T-helper 1 cell treated with Interleukin-12 subunit alpha and Interleukin-12 subunit beta and Interleukin-4 antibody, amounts not matched to agents 30 μg/mL and 1 μg/mL, for 36 hours (primary cell): ENCODE data around the gene MAP3K20.
A peak's percentile ranks its signal among the peaks of the same experiment; 100 is the strongest.

ENCODE experiments used
- H3K27ac Mint-ChIP-seq: one replicate; pipeline ENCODE4 v1.8.0; 2021; ENCODE audit warnings: mild to moderate bottlenecking, mixed read lengths
- H3K27me3 Mint-ChIP-seq: one replicate; pipeline ENCODE4 v1.8.0; 2021; ENCODE audit warnings: low read depth, mixed read lengths
- H3K36me3 Mint-ChIP-seq: one replicate; pipeline ENCODE4 v1.8.0; 2021; ENCODE audit warnings: low read depth, mixed read lengths
- H3K4me1 Mint-ChIP-seq: one replicate; pipeline ENCODE4 v1.8.0; 2021; ENCODE audit warnings: low read depth, mixed read lengths
- H3K4me3 Mint-ChIP-seq: one replicate; pipeline ENCODE4 v1.8.0; 2021; ENCODE audit warnings: mild to moderate bottlenecking, moderate library complexity, mixed read lengths
- H3K9me3 Mint-ChIP-seq: one replicate; pipeline ENCODE4 v1.8.0; 2021; ENCODE audit warnings: mixed read lengths

MAP3K20 gene

GRCh38 chr2:173138962-173139361, 63.3 kb downstream of the MAP3K20 start:
- Mint-ChIP-seq H3K27ac (no peak overlapping the region), H3K36me3 (peaks cover 10% of the 10 kb centered on the region), H3K27me3 (peaks cover 17% of the 10 kb centered on the region), H3K4me3 (no peak overlapping the region), H3K9me3 (peaks cover 15% of the 10 kb centered on the region), H3K4me1 (peaks cover 37% of the 10 kb centered on the region)

GRCh38 chr2:173141666-173142065, 66.0 kb downstream of the MAP3K20 start:
- Mint-ChIP-seq H3K4me1 (peaks cover 19% of the 10 kb centered on the region), H3K27ac (no peak overlapping the region)

DNA sequence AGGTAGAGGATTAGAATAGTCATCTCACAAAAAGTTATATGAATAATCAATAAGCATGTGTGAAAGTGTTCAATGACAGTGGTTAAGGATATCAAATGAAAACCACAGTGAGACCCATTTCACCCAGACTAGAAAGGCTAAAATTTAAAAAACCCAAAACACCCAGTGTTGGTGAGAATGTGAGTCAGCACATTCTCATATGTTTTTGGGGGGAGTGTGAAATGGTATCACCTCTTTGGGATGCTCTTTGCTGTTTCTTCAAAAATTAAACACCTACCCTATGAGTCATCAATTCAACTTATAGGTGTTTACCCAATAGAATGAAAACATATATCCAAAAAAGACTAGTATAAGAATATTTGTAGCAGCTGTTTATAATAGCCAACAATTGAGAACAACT, 69.8 kb downstream of the MAP3K20 start:
- no peak overlapping the region for H3K4me3 Mint-ChIP-seq
- H3K36me3 Mint-ChIP-seq = peaks cover 13% of the 10 kb centered on the region
- H3K4me1 Mint-ChIP-seq = peaks cover 22% of the 10 kb centered on the region
- H3K27ac Mint-ChIP-seq = no peak overlapping the region
- H3K27me3 Mint-ChIP-seq = peaks cover 4% of the 10 kb centered on the region
- peaks cover 18% of the 10 kb centered on the region for H3K9me3 Mint-ChIP-seq

More at GRCh38 chr2:173141666-173142065, 66.0 kb downstream of the MAP3K20 start:
- Mint-ChIP-seq H3K9me3 (peaks cover 15% of the 10 kb centered on the region), H3K27me3 (peaks cover 11% of the 10 kb centered on the region), H3K4me3 (no peak overlapping the region), H3K36me3 (peaks cover 10% of the 10 kb centered on the region)

DNA sequence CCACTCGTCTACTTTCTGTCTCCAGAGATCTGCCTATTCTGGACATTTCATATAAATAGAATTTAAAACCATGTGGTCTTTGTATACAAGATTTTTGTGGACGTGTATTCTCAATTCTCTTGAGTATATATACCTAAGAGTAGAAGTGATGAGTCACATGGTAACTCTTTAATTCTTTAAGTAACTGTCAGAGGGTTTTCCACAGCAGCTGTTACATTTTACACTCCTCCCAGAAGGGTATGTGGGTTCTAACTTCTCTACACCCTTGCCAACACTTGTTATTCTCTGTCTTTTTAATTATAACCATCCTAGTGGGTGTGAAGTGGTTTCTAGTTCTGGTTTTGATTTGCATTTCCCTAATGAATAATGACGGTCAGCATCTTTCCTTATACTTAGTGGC, 70.9 kb downstream of the MAP3K20 start:
- Mint-ChIP-seq H3K27ac (no peak overlapping the region), H3K4me1 (peaks cover 27% of the 10 kb centered on the region), H3K4me3 (no peak overlapping the region), H3K9me3 (peaks cover 10% of the 10 kb centered on the region), H3K36me3 (peaks cover 6% of the 10 kb centered on the region), H3K27me3 (peaks cover 3% of the 10 kb centered on the region)

DNA sequence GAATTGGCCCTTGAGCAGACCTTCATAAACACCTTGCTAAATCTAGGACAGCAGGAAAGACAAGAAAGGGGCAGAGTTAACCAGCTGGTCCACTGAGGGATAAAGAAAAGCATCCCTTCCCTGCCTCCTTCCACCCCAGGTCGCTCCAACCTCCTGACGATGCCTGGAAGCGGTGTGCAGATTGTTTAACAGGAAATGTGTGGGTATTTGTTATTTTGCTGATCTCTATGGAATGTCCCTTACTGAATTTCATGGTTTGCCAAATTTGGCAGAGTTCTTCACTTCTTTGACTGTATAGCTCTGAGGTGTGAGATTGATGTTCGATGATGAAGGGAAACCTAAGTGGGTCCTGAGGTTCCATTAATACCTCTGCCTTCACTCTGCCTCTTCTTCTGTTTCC, 72.9 kb downstream of the MAP3K20 start:
- H3K4me3 Mint-ChIP-seq = no peak overlapping the region
- H3K27me3 Mint-ChIP-seq = no peaks in the 10 kb centered on the region
- H3K36me3 Mint-ChIP-seq = peaks cover 5% of the 10 kb centered on the region
- peak overlapping the region; percentile 71 for H3K27ac Mint-ChIP-seq
- peaks cover 36% of the 10 kb centered on the region for H3K4me1 Mint-ChIP-seq
- peaks cover 4% of the 10 kb centered on the region for H3K9me3 Mint-ChIP-seq

DNA sequence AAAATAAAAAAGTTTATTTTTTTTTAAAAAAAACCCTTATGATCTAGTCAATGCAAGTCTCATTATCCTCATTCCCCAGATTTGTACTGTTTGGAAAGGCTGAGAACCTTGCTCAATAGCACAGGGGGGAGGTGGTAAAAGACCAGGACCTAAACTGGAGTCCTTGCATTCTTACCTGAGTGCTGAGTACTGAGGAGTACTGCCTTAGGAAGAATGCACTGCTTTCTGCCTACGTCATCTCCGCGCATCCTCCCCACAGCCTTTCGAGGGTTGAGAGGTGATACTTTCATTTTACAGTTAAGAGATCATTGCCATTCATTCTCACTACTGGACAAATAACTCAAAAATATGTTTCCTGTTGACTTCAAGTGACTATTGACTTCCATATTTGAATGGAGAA, 73.8 kb downstream of the MAP3K20 start:
- H3K27ac Mint-ChIP-seq = peak overlapping the region; percentile 93
- no peaks in the 10 kb centered on the region for H3K27me3 Mint-ChIP-seq
- peaks cover 5% of the 10 kb centered on the region for H3K36me3 Mint-ChIP-seq
- H3K9me3 Mint-ChIP-seq = peaks cover 6% of the 10 kb centered on the region
- H3K4me3 Mint-ChIP-seq = peak overlapping the region; percentile 38
- peaks cover 36% of the 10 kb centered on the region for H3K4me1 Mint-ChIP-seq

GRCh38 chr2:173150087-173150486, 74.4 kb downstream of the MAP3K20 start:
- peaks cover 4% of the 10 kb centered on the region for H3K27me3 Mint-ChIP-seq
- H3K9me3 Mint-ChIP-seq = peaks cover 12% of the 10 kb centered on the region
- peaks cover 9% of the 10 kb centered on the region for H3K36me3 Mint-ChIP-seq
- no peak overlapping the region for H3K4me3 Mint-ChIP-seq
- peak overlapping the region; percentile 93 for H3K27ac Mint-ChIP-seq
- H3K4me1 Mint-ChIP-seq = peaks cover 36% of the 10 kb centered on the region

DNA sequence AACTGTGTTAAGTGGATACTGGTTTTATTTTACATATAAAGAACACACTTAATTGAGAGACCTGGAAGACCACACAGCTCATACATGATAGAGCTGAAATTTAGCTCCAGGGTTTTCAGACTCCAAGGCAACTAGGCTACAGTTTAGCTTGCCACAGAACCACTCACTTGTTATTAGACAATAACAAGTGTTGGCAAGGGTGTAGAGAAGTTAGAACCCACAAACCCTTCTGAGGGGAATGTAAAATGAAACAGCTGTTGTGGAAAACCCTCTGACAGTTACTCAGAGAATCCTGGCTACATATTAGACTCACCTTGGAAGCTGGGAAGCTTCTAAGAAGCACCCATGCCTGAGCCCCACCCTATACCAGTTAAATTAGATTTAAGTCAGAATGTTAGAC, 75.3 kb downstream of the MAP3K20 start:
- Mint-ChIP-seq H3K27me3 (peaks cover 4% of the 10 kb centered on the region), H3K4me1 (peaks cover 36% of the 10 kb centered on the region), H3K36me3 (peaks cover 10% of the 10 kb centered on the region), H3K27ac (peak overlapping the region; percentile 68), H3K9me3 (peaks cover 18% of the 10 kb centered on the region), H3K4me3 (no peak overlapping the region)

DNA sequence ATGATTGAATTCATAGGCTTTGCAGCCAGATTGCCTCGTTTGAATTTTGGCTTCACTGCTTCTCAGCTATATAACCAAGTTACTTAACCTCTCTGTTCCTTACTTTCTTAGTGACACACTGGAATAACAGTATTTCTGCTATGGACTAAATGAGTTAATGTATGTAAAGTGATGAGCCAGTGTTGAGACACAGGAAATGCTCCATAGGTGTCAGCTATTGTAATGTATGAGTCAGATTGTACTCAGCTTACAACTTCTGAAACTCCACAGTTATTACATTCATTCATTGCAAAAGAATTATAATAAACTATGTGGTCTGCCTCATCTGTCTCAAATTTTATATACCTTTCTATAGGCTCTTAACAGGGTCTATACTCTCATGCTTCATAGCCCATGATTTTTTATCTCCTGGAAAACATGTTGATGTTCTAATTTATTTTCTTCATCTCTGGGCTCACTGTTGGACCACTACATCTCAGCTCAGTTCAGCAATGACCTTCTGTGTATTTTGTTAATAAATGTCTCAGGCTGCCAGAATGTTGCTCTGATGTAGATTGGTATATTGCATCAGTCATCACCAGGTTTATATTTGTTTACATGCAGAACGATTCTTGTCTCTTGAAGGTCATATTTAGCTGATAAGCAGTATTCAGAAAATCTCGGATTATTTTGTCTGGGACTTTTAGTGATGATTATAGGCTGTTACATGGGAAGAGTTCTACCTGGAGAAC, 76.2 kb downstream of the MAP3K20 start:
- peaks cover 4% of the 10 kb centered on the region for H3K27me3 Mint-ChIP-seq
- peaks cover 13% of the 10 kb centered on the region for H3K36me3 Mint-ChIP-seq
- H3K4me1 Mint-ChIP-seq = peaks cover 34% of the 10 kb centered on the region
- H3K9me3 Mint-ChIP-seq = peaks cover 20% of the 10 kb centered on the region
- peak overlapping the region; percentile 14 for H3K4me3 Mint-ChIP-seq
- peak overlapping the region; percentile 68 for H3K27ac Mint-ChIP-seq

DNA sequence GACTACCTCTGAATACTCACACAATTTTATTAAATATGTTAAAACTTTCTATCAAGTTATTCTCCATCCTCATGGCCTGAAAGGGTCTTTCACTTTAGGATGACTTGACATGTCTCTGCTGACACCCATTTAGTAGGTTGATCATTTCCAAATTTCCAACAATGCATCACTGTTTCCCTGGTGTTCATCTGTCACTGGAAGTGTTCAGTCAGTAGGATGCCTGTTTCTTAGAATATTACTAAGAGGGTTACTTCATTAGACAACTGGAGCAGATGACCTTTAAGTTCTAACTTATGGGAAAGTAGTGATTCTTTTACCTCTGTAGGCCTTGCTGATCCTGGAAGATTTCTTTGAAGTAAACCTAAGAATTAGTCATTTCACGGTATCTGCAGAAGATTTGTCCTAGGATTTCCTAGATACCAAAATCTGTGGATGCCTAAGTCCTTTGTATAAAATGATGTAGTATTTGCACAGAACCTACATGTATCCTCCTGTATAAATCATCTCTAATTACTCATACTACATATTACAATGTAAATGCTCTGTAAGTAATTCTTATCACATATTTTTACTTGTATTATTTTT, 77.7 kb downstream of the MAP3K20 start:
- H3K27ac Mint-ChIP-seq = no peak overlapping the region
- H3K36me3 Mint-ChIP-seq = peaks cover 13% of the 10 kb centered on the region
- H3K4me1 Mint-ChIP-seq = peaks cover 27% of the 10 kb centered on the region
- peaks cover 20% of the 10 kb centered on the region for H3K9me3 Mint-ChIP-seq
- no peak overlapping the region for H3K4me3 Mint-ChIP-seq
- peaks cover 4% of the 10 kb centered on the region for H3K27me3 Mint-ChIP-seq

- peaks cover 8% of the 10 kb centered on the region for H3K36me3 Mint-ChIP-seq
- H3K27ac Mint-ChIP-seq = no peak overlapping the region
- H3K27me3 Mint-ChIP-seq = peaks cover 16% of the 10 kb centered on the region
- no peak overlapping the region for H3K4me3 Mint-ChIP-seq
- H3K9me3 Mint-ChIP-seq = peaks cover 16% of the 10 kb centered on the region
- H3K4me1 Mint-ChIP-seq = no peaks in the 10 kb centered on the region
Measured at GRCh38 chr2:173157676-173158293, 82.1 kb downstream of the MAP3K20 start.

DNA sequence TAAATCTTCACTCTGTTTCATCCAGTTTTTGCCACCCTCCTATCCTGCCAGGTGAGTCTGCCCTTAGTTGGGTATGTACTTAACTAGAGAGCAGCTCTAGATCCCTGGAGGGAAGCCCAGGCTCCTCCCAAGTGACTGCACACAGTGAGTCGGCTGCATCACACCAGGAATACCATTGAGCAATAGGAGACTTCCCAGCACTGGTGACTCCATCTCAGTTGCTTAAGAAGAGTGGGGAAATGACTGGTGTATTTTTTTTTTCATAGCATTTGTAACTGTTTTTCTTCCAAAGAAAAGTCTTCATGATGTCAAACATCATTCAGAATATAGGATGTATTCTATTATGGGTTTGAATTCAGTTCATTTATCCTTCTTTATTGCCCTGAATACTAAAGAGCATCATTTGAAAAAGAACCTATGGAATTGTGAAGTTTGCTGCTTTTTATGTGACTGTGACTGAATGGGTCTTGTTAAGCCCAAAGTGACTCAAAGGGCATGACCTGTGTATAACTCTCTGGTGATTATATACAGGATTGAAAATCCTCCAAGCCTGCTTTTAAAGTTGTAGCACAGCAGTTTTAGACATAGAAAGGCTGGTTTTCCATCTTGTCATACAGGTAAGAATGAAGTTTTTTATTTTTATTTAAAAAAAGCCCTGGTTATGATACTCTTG, 84.3 kb downstream of the MAP3K20 start:
- H3K27ac Mint-ChIP-seq = no peak overlapping the region
- peaks cover 12% of the 10 kb centered on the region for H3K27me3 Mint-ChIP-seq
- H3K36me3 Mint-ChIP-seq = peaks cover 5% of the 10 kb centered on the region
- peaks cover 15% of the 10 kb centered on the region for H3K9me3 Mint-ChIP-seq
- H3K4me1 Mint-ChIP-seq = no peaks in the 10 kb centered on the region
- H3K4me3 Mint-ChIP-seq = no peak overlapping the region

GRCh38 chr2:173160618-173161017, 85.0 kb downstream of the MAP3K20 start:
- H3K36me3 Mint-ChIP-seq = peaks cover 3% of the 10 kb centered on the region
- H3K27ac Mint-ChIP-seq = no peak overlapping the region
- no peak overlapping the region for H3K4me3 Mint-ChIP-seq
- peaks cover 12% of the 10 kb centered on the region for H3K27me3 Mint-ChIP-seq
- no peaks in the 10 kb centered on the region for H3K4me1 Mint-ChIP-seq
- peaks cover 11% of the 10 kb centered on the region for H3K9me3 Mint-ChIP-seq

- Mint-ChIP-seq H3K36me3 (peaks cover 1% of the 10 kb centered on the region), H3K4me1 (no peaks in the 10 kb centered on the region), H3K27ac (no peak overlapping the region), H3K9me3 (peaks cover 6% of the 10 kb centered on the region), H3K27me3 (peaks cover 15% of the 10 kb centered on the region), H3K4me3 (no peak overlapping the region)
Measured at GRCh38 chr2:173161040-173161439, 85.4 kb downstream of the MAP3K20 start.
